HCT116 (cell line): Measurements from ENCODE around the gene UBE2D3.

Source experiments
- SP1 ChIP-seq: IDR thresholded peaks from 2 replicates; pipeline ENCODE4 v1.6.1; 2012; ENCODE audit warnings: low read depth
- ZNF274 ChIP-seq: fragments of 200-500 bp; sonication (Bioruptor generic); IDR thresholded peaks from 2 replicates; pipeline ENCODE4 v1.6.1; 2014; ENCODE audit warnings: mild to moderate bottlenecking, low read depth, low read length, inconsistent platforms

- TF ChIP-seq ZNF274 (no peak), SP1 (no peak)
These were observed 23.0 kb upstream of the UBE2D3 start for GRCh38 chr4:102850370-102850769.
